ENCODE measurements around the gene CFAP46.
"Not testable (repeated sequence)": the region's sequence is repeated elsewhere in the genome, so short reads cannot be mapped to it uniquely, and the experiment has no call there.

CFAP46 gene

DNA sequence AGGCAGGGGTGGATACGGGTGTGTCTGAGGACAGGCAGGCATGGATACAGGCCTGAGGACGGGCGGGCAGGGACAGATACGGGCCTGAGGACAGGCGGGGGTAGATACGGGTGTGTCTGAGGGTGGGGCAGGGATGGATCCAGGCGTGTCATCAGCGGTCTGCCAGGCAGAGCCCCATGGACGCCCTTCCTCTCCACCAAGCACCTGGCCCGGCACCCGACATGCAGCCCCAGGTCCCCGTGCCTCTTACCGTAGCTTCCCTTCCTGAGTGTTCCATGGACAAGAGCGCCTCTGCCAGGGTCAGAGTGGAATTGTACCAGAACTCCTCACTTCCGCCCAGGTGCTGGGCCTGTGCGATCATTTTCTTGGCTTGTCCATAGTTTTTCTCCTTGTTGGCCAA, 81.8 kb downstream of the CFAP46 start:
- DNase-seq = no peak

DNA sequence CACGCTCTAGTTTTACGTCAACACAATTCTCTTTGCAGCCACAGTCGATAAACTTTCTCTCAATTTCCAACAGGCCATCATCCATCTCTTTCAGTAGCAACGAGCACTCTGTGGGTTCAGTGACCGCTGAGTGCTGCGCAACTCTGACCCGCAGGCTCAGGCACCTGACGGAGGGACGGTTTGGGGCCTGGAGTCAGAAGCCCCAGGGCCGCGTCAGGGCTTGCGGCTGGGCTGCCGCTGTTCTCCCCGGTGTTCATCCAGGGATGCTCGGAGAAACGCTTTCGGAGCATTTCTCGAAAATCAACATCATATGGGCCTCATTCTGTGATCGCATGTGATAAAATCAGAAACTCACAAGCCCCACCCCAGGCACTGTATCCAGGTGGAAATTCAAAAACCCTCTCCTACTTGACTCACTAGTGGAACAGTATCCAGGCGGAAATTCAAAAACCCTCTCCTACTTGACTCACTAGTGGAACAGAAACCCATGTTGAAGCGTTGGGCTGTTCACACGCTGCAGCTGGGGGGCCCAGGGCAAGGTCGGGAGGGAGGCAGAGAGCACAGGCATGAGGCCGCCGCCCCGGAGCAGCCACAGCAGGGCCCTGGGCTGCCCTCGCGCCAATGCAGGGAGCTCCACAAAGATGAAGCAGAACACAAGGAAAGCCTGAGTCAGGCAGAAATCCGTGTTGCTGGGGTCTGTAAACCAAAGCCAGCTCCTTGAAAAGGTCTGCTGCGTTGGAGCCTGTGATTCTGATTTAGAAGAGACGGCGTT, 83.1 kb downstream of the CFAP46 start:
- no peak for DNase-seq

DNA sequence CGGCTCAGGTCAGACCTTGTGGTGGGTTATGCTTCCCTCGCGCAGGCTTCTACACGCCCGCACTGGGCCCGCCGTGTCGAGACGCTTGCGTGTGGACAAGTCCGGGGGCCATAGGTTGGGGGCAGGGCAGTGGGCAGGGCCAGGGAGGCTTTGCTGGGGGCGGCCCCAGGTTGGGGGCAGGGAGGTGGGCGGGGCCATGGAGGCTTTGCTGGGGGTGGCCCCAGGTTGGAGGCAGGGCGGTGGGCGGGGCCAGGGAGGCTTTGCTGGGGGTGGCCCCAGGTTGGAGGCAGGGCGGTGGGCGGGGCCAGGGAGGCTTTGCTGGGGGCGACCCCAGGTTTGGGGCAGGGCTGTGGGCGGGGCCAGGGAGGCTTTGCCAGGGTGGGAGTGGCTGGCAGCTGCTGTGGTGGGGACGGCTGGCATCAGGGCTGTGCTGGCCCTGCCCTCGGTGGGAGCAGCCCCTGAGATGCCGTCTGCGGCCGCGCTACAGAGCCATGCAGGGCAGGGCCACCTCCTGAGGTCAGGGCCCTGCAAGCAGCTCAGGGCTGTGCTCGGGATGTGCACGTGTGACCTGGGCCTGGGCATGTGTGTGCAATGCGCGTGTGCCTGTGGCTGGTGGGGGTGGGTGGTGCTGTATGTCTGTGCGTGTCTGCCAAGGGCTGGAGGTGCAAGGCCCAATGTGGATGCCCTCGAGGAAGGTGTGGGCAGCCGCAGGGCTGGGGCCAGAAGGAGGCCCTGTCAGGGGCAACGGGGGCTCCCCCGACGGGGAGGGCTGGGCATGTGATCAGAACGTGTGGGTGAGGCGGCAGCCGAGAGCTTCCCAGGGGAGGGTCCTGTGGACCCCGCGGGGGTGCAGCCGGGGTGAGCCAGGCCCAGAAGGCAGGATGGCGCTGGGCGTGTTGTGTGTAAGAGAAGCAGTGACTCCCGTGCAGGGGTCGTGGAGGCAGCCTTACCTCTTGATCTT, 84.0 kb downstream of the CFAP46 start:
- DNase-seq = no peak

DNA sequence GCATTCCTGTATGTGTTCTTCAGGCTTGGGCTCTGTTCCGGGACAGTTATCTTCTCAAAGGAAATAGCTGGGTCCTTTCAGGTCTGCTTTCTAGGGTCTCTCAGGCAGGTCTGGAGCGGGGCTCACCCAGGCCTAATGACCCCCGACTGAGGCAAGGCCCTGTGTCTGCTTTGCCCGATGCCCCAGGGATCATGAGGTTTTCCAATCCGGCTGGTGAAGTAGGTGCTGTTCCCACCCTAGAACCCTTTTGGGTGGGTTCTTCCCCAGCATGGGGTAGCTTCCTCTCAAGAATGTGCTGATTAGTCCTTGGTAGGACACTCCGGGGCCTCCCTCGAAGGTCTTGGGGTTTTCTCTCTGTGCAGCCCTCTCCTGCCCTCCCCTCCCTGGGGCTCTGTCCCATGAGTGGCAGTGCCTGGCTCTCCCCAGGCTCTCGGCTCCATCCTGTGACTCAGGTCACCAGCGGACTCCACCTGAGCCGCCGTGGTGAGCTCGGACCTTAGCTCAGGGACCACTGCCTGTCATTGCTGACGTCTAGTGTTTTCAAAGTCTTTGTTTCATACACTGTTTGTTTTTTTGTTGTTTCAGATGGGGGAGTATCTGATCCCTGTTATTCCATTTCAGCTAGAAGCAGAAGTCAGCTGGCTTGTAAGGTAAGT, 85.4 kb downstream of the CFAP46 start:
- no peak for DNase-seq

DNA sequence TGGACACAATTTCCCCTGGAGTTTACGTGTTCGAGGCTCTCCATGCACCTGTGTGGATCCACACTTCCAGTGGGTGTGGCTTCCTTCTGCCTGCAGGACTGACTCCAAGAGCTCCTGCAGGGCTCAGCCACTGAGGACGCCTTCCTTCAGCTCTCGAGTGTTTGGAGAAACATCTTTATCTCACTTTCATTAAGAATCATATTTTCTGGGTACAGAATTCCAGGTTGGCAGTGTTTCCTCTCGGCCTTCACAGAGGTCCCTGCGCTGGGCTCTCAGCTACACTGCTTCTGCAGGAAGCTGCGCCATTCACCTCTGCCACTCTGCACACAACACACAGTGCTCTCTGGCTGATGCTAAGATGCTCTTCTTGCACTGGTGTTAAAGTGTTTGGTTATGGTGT, 86.5 kb downstream of the CFAP46 start:
- DNase-seq = no peak

DNA sequence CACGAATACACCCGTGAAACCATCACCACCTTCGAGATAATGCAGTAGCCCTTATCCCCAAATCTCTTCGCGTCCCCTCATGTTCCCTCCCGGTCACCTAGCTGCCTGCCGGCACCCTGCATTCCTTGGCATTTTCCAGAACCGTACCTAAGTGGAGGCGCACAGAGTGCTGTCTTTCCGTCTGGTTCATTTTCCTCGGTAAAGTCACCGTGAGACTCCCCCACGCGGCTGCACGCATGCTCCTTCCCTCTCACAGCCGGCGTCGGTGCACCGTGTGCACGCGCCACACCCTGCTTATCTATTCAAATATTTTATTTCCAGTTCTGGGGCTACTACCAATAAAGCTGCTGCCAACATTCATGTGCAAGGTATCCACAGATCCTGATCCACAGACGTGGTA, 90.9 kb downstream of the CFAP46 start:
- no peak for DNase-seq

DNA sequence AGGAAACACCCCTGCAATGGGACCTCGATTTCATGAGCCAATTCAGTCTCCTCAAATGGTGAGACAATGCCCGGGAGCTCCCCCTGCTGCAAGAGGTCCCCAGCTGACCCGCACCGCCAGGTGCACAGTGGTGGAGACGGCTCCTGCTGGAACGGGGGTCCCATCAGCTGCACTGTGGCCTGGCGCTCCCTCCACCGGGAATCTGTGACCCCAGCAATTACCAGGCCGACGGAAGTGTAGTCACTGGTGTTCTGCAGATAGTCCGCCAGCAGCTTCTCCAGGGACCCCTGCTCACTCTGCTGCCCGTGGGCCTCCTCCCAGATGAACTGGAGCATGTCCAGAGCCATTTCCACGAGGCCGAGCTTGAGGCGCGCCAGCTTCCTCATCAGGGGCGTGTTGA, 91.5 kb downstream of the CFAP46 start:
- no peak for DNase-seq

DNA sequence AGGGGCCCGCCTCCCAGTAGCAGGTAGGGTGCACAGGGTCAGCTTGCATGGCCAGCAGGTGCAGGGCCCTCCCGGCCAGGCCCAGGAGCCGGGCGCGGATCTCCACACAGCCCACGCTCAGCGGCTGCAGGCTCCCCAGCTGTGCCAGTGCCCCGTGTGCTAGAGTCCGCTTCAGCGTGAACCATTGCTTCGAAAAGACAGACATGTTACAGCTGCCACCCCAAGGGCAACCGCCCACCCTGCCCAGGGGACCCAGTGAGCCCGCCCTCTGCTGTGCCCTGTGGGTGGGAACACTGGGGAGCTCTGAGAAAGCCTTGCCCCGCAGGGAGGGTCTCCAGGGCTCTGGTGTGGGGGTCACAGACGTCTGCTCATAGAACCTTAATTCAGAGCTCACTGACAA, 92.1 kb downstream of the CFAP46 start:
- DNase-seq = no peak

DNA sequence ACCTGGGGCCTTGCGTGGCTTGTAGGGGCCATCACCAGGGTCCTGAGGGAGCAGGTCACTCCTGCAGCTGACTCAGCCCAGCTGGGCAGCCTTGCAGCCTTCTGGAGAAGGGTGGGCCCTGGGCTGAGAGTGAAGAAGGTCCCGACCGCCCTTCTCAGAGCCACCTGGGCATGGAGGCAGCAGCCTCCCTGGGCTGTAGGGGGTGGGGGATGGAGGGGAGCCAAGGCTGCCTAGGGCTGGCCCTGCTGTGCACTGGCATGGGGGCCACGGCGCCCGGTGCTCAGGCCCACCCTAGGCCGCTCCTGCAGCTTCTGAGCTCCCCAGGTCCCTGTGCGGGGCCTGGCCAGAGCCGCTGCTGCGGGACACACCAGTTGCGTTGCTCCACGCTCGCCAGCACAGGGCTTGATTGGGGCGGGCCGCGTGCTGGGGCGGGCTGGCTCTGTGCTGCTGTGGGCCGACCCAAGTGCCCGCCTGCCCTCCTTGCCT, 92.8 kb downstream of the CFAP46 start:
- DNase-seq = no peak

DNA sequence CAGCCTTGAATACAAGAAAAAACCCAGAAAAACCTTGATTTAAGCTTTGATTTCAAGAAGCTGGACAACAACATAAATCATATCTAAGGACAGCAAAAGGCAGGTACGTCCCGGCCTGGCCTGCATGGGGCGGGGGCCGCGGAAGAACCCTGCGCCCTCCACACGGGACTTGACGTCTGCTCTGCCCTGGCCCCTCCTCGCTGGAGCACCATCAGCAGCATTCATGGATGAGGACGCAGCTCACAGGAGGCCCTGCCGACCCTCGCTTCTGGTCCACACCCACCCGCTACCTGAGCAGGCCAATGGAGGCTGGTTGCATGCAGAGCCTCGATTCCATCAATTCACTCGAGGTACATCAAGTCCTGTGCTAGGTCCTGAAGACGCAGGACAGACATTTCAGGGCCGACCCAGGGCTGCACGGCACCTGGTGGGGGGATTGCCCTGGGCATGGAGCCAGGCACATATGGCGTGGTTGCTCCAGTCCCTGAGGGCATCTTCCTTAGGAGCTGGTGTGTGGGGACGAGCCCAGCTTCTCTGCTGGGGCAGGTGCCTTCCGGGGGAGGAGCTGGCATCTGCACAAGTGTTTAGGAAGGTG, 93.3 kb downstream of the CFAP46 start:
- no peak for DNase-seq

DNA sequence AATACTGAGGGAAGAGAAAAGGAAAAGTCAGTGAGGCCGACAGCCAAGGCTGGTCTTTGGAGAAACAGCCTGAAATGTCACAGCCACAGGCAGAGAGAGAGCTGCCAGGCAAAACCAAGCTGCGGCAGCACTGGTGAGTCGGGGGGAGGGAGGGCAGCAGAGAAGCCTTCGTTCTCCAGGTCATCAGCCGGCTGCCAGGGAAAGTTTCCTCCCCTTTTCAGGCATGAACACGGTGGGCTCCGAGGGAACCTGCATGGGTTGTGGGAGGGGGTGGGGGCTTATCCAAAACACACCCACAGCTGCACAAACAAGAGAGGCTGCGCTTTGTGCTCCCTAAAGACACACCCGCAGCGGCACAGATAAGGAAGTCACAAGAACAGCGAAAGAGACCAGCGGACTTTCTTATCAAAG, 94.1 kb downstream of the CFAP46 start:
- DNase-seq = no peak

DNA sequence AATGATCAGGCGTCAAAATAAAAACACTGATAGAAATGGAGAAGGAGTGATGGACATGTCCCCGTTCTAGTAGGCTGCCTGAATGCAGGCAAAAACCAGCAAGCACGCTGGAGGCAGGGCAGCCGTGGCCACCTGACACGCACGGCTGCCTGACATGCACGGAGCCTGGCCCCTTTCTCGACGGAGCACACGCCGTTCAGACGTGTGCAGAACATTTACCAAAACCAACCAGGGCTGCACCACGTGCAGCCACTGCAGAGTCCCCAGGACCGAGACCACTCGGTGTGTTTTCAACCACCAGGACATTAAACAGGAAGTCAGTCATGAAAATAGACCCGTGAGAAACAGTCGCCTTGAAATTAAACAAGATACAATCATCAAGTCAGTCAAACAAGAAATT, 94.5 kb downstream of the CFAP46 start:
- DNase-seq = no peak

DNA sequence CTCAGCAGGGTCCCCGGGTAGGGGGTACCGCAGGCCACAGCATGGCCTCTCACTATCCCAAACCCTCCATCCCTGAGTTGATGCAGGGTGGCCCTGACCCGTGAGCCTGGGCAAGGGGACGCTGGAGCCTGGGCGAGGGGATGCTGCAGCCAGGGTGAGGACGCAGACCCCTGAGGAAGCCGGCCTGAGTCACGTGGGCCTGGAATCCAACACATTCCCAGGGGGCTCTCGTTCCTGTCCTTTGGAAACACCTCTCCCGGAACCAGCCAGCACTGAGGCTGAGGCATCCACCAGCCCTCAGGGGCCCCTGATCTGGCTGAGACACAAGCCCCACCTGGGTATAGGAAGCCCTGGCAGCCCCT, 95.0 kb downstream of the CFAP46 start:
- DNase-seq = no peak

DNA sequence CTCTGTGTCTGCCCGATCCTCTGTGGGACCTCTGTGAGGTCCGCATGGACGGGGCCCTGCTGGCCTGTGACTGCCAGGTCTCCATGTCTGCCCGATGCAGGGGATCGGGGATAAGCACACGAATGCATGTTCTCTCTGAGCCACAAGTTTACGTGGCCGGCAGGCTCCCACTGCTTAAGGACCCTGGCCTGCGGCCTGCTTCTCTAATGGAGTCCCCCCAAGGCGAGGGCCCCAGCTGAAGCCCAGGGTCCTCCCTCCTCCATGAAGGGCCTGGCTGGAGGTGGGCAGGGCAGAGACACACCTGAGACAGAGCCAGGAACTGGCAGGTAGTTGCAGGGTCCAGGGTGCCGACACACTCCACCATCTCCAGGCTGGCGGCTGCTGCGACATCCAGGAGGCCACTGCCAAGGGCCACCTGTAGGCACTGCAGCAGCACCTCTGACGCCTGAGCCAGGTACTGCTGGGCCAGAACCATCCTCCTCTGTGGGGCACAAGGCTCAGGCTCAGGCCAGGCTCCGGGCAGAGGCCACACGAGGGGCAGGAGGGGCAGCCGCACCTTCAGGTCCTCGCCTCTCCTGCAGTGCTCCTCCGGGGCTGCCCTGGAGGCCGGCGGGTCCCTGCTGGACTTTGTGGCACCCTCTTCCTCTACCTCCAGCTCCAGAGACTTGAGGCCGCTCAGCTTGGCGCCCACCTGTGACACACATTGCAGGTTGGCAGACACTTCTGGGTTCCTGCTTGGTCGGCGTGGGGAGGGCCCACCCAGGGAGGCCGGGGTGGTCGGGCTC, 95.5 kb downstream of the CFAP46 start:
- no peak for DNase-seq

DNA sequence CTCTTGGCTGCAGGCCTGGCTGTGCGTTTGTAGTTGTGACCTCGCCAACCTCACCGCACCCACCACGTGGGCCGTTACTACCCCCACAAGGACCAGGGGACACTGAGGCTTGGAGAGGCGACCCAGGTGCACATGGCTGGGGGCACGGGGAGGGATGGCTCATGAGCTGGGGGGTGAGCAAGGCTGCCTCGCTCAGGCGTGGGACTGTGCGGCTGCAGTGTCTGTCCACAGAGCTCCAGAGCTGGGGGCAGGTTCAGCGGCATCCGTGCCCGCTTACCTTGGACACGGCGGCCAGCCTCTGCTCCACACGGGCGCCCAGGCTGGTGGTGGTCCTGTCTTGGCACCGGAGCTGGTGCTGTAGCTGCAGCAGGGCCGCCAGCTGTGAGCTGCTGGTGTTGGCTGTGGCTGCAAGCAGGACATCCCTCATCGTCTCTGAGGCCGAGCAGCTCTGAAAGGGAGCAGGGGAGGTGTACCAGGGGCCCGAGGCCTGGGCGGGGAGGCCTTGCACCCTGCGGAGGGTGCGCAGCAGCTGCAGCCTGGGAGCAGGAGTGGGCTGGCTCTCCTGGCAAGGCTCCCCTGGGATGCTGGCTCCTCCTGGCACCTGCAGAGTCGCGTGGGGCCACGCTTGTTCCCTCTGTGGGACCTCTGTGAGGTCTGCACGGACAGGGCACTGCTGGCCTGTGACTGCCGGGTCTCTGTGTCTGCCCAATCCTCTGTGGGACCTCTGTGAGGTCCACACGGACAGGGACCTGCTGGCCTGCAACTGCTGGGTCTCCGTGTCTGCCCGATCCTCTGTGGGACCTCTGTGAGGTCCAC, 96.4 kb downstream of the CFAP46 start:
- DNase-seq = no peak

DNA sequence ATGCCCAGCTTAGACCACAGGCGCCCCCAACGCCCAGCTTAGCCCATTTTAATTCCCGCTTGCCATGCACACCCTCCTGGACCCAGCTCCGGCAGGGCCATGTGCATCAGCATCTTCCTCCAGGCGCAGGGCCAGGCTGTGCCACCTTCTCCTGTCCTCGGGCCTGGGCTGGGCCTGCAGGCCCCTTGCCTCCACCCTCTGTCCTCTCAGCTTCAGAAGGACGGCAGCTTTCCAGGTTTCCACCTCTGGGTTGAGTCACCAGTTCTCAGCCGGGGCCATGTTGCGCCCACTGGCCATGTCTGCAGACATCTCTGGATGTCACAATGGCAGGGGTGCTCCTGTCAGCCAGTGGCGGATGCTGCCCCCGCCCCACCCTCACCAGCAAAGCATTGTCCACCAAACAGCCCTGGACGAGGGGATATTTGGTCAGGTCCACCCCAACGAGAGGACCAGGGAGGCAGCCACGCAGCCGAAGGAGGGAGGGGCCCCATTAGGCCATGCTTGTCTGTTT, 97.3 kb downstream of the CFAP46 start:
- no peak for DNase-seq

DNA sequence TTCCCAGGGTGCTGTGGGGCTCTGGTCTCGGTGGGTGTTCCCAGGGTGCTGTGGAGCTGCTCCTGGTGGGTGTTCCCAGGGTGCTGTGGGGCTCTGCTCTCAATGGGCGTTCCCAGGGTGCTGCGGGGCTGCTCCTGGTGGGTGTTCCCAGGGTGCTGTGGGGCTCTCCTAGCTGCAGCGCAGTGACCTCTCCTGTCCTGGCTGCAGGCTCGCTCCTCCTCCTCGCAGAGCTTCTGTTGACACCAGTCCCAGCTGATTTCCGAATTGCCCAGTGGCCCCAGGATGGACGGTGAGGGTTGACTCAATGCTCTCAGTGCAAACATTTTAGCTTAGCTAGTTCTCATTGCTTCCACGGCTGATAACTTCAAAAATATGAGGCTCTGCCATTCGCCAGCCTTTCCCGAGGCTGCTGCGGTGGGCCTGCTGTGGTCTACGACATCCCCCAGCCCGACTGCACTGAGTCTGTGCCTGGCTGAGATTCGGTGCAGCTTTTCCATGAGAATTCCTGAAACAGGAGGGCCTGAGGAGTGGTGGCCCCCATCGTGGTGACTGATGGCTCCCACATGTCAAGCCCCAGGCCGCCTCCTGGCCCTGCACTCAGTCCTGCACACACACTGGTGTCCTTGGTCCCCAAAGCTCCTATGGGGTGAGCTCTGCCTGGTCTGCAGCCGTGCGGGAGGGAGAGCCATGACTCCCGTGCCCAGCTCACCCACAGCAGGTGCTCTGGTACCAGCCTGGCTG, 98.1 kb downstream of the CFAP46 start:
- no peak for DNase-seq

DNA sequence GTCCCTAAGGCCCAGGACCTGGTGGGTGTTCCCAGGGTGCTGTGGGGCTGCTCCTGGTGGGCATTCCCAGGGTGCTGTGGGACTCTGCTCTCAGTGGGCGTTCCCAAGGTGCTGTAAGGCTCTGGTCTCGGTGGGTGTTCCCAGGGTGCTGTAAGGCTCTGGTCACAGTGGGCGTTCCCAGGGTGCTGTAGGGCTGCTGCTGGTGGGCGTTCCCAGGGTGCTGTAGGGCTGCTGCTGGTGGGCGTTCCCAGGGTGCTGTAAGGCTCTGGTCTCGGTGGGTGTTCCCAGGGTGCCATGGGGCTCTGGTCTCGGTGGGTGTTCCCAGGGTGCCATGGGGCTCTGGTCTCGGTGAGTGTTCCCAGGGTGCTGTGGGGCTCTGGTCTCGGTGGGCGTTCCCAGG, 99.1 kb downstream of the CFAP46 start:
- DNase-seq = not testable (repeated sequence)

DNA sequence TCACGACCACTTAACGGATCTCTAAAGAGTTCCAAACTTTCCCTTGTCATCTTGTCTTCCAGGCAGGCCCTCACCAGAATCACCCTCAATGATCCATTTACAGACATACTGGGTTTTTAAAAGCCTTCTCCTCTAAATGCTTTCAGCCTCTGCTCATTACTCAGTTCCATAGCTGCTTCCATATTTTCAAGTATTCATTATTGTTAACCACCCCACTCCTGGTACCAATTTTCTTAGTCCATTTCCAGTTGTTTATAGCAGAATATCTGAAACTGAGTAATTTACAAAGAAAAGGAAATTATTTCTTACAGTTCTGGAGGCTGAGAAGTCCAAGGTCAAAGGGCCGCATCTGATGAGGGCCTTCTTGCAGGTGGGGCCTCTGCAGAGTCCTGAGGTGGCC, 100.0 kb downstream of the CFAP46 start:
- no peak for DNase-seq

DNA sequence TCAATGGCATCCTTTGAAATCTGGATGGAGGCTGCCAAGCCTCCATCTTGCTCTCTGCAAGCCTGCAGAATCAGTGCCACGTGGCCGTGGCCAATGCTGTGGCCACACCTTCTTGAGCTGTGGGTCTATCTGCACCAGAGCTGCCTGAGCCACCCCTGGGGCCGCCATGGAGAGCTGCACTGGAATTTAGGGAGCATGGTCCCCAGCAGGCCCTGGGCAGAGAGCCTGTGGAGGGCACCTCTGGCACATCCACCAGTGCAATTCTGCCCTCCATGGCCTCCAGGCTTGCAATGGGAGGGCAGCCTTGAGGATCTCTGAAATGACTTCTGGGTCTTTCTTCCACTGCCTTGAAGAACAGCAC, 100.8 kb downstream of the CFAP46 start:
- DNase-seq = no peak
